ENCODE data around the gene ERICH2.
"Not testable (repeated sequence)": the region's sequence is repeated elsewhere in the genome, so short reads cannot be mapped to it uniquely, and the experiment has no call there.

The ERICH2 gene

DNA sequence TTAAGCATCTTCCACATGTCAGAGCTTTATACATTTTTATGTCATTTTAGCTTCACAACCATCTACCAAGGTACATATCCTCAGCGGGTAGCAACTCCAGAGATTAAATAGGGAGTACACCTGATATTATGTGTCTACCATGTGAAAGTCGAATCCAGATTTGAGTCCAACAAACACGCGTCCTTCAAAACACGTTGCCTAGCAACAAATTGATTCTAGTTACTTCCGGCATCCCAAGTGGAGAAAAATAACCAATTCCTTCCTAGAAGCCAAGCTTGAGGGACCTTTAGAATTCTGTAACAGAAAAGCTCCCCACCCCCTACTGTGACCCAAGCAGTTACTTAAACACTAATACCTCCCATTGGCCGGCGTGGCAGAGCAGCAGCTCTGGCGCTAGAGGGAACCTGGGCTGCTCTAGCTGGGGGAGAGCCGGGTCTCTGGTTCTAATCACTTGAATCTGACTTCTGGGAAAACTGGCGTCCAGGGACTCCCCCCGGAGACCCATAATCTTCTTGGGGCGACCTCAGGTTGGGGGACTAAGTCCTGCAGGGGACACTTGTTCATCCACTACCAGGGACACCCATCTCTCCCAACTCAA, at the start of gene ERICH2:
ERICH2 (plus strand) TSS at position 371 of the 598 bp plus-strand sequence. CDS start 304 bp downstream, outside the sequence.
- no peaks in the 10 kb centered on the region for H3K9me3 ChIP-seq
- H3K36me3 ChIP-seq = no peaks in the 10 kb centered on the region
- peaks cover 9 to 11% of the 10 kb centered on the region in 2 experiments for H3K4me1 ChIP-seq (ENCODE audit: control insufficient read depth in 1 of 2, insufficient read depth in 1 of 2, low read depth in 1 of 2, low read length in 1 of 2)
- H3K27me3 ChIP-seq = peaks cover 67% of the 10 kb centered on the region
- H3K4me3 ChIP-seq (ENCODE audit: low read depth in 1 of 2, low read length in 1 of 2) = peak within 1 kb of the TSS; percentile 59 to 62
- TF ChIP-seq, protein P1, sequence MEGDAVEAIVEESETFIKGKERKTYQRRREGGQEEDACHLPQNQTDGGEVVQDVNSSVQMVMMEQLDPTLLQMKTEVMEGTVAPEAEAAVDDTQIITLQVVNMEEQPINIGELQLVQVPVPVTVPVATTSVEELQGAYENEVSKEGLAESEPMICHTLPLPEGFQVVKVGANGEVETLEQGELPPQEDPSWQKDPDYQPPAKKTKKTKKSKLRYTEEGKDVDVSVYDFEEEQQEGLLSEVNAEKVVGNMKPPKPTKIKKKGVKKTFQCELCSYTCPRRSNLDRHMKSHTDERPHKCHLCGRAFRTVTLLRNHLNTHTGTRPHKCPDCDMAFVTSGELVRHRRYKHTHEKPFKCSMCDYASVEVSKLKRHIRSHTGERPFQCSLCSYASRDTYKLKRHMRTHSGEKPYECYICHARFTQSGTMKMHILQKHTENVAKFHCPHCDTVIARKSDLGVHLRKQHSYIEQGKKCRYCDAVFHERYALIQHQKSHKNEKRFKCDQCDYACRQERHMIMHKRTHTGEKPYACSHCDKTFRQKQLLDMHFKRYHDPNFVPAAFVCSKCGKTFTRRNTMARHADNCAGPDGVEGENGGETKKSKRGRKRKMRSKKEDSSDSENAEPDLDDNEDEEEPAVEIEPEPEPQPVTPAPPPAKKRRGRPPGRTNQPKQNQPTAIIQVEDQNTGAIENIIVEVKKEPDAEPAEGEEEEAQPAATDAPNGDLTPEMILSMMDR (IDR thresholded peaks at IDR 0.05) = no peak
- H3K27ac ChIP-seq = no peak within 1 kb of the TSS

DNA sequence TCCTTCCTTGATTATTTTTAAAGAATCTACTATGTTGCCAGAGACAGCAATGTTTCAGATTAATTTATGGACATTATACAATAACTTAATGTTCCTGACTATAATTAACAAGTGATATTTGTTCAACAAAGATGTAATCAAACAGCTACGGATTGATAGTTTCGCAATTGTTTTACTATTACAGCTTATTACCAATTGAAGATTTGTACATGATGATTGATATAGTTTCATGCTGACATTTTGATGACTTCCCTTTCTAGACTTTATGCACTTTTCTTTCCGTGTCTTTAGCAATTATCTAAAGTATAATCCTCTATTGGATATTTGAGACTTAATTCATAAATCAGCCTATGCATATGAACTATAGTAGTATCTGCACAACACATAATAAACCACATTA, 48.5 kb upstream of the ERICH2 start:
- Histone ChIP-seq H3K9me3 (no peaks in the 10 kb centered on the region), H3K27me3 (peaks cover 99% of the 10 kb centered on the region), H3K4me1 (ENCODE audit: control insufficient read depth in 1 of 2, insufficient read depth in 1 of 2, low read depth in 1 of 2, low read length in 1 of 2) (peaks cover 9% of the 10 kb centered on the region in 2 experiments), H3K4me3 (ENCODE audit: low read depth in 1 of 2, low read length in 1 of 2) (no peak overlapping the region), H3K27ac (no peak overlapping the region), H3K36me3 (no peaks in the 10 kb centered on the region)
- TF ChIP-seq, protein P1 (IDR thresholded peaks at IDR 0.05) = no peak

DNA sequence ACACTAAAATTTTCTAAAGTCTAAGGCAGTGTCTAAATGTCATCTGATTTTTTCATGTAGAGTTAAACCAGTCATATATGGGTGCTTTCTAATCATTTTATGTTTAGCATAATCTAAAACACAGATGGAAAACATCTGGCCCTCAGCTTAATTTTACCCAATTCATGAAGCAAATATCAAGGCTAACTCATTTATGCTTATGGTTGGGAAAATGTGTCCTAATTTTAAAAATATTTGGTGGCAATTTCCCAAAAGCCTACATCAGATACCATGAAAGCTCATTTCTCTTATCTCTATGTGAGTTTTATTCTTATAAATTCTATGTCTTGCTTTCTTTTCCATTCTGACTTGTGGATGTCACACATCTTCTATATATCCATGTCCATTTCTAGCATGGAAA, 47.9 kb upstream of the ERICH2 start:
- Histone ChIP-seq H3K27me3 (peaks cover 97% of the 10 kb centered on the region), H3K4me3 (ENCODE audit: low read depth in 1 of 2, low read length in 1 of 2) (no peak overlapping the region), H3K4me1 (ENCODE audit: control insufficient read depth in 1 of 2, insufficient read depth in 1 of 2, low read depth in 1 of 2, low read length in 1 of 2) (peaks cover 3% of the 10 kb centered on the region in 2 experiments), H3K9me3 (no peaks in the 10 kb centered on the region), H3K27ac (no peak overlapping the region), H3K36me3 (no peaks in the 10 kb centered on the region)
- TF ChIP-seq, protein P1 (IDR thresholded peaks at IDR 0.05) = no peak

DNA sequence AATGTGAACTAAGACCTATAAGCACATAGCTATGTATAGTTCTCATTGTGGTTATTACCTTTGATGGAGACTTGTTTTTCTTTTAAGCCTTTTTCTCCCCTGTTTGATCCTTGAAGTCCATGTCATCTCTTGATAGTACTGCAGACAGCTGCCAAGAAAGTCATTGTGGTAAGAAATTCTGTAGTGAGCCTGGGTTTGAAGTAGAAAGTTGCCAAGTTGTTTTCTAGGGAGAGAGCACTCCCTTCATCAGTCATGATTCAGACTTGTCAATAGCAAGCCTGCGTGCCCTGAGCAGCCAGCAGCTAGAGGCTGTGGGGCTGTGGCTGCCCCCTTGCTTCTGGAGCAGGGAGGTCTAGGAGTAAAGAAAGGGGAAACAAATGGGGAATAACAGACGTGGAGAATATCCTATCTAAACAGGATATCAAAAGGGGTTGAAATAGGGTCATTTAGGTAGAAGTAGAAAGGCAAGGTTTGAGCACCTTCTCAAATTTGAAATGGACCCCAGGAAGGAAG, 46.7 kb upstream of the ERICH2 start:
- H3K36me3 ChIP-seq = no peaks in the 10 kb centered on the region
- peaks cover 97% of the 10 kb centered on the region for H3K27me3 ChIP-seq
- H3K4me3 ChIP-seq (ENCODE audit: low read depth in 1 of 2, low read length in 1 of 2) = no peak overlapping the region
- no peak overlapping the region for H3K27ac ChIP-seq
- no peaks in the 10 kb centered on the region for H3K4me1 ChIP-seq (ENCODE audit: control insufficient read depth in 1 of 2, insufficient read depth in 1 of 2, low read depth in 1 of 2, low read length in 1 of 2)
- no peaks in the 10 kb centered on the region for H3K9me3 ChIP-seq
- TF ChIP-seq, protein P1 (IDR thresholded peaks at IDR 0.05) = no peak

DNA sequence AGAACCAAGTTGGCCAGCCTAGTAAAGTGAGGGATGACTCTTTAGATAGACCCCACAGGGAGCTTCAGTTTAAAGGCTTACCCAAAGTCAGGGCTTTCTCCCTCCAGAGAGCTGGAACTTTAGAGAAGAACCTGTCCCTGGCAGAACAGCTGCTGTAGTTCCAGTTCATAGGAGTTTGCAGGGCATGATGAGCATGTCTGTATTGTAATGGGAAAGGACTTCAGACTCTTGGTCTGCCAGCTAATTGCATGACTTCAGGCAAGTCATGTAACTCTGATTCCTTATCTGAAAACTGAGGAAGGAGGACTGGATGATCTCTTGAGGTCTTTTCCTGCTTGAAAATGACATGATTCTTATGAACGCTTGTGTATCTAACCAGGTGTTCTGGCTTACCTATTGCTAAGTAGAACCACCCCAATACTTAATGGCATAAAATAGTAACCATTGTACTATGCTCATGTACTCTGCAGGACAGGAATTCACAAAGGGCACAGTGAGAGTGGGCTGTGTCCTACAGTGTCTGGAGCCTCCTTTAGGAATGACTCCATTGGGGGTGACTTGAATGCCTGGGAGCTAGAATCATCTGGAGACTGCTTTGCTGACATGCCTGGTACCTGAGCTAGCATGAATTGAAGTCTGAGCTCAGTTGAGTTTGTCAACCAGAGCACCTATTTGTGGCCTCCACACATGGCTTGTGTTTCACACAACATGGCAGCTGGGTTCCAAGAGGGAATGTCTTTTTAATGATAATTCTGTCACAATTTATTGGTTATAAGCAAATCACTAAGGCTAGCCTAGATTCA, 36.2 kb upstream of the ERICH2 start:
- Histone ChIP-seq H3K9me3 (no peaks in the 10 kb centered on the region), H3K27ac (no peak overlapping the region), H3K27me3 (peaks cover 46% of the 10 kb centered on the region), H3K4me3 (ENCODE audit: low read depth in 1 of 2, low read length in 1 of 2) (no peak overlapping the region), H3K36me3 (no peaks in the 10 kb centered on the region), H3K4me1 (ENCODE audit: control insufficient read depth in 1 of 2, insufficient read depth in 1 of 2, low read depth in 1 of 2, low read length in 1 of 2) (peaks cover 5 to 7% of the 10 kb centered on the region in 2 experiments)
- TF ChIP-seq, protein P1 (IDR thresholded peaks at IDR 0.05) = no peak

GRCh38 chr2:170734601-170735000, 35.6 kb upstream of the ERICH2 start:
- H3K36me3 ChIP-seq; H3K27ac ChIP-seq; H3K4me3 ChIP-seq (ENCODE audit: low read depth in 1 of 2, low read length in 1 of 2); H3K9me3 ChIP-seq; H3K4me1 ChIP-seq (ENCODE audit: control insufficient read depth in 1 of 2, insufficient read depth in 1 of 2, low read depth in 1 of 2, low read length in 1 of 2): not testable (repeated sequence)
- peaks cover 40% of the 10 kb centered on the region for H3K27me3 ChIP-seq
